ENCODE results near the gene ZDHHC22.

The ZDHHC22 gene

DNA sequence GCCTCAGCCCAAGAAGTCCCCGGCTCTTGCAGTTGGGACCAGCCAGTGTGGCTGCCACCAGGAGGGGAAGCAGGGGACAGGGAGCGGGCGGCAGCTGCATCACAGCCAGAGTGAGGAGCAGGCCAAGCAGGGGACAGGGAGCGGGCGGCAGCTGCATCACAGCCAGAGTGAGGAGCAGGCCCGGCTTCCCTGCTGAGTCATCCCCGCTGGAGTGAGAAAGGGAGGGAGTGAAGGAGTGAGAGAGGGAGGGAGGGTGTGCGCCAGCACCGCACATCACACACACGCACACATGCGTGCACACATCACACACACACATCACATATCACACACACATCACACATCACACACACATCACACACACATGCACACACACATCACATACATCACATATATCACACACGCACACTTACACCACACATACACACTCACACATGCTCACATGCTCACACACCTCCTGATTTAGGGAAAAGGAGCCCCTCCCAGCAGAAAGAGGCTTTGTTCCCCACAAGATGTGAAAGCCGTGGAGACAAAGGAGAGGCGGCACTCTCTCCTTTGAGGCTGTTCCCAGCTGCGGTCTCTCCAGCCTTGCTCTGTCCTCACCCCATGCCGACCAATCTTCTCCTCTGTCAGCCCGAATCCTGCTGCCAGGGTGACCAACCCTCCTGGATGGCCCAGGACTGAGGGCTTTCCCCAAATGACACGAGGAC, 16.7 kb upstream of the ZDHHC22 start:
- H3K4me3 ChIP-seq (ENCODE audit: low read depth, low read length) = no peak overlapping the region

- no peak overlapping the region for H3K4me3 ChIP-seq (ENCODE audit: low read depth, low read length)
Observed at GRCh38 chr14:77157740-77158139, 16.1 kb upstream of the ZDHHC22 start.

- no peak overlapping the region for H3K4me3 ChIP-seq (ENCODE audit: low read depth, low read length)
Observed at GRCh38 chr14:77155083-77155482, 13.5 kb upstream of the ZDHHC22 start.

DNA sequence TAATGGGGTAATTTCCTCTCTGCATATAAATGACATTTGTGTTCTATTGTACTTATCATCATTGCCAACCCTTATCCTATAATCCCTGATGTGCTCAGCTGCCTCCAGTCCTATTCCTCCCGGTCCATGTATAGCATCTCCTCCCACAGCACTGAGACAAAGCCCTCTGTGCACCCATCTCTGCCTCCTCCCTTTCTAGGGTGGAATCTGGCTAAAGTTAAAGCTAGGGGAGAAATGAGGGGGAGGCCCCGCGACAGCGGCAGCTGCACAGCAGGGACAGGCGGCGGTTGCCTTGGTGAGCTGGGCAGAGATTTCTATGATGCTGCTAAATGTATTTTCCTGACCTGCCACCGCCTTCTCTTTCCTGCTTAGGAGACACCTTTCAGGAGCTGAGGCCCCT, 12.8 kb upstream of the ZDHHC22 start:
- H3K4me3 ChIP-seq (ENCODE audit: low read depth, low read length) = no peak overlapping the region

DNA sequence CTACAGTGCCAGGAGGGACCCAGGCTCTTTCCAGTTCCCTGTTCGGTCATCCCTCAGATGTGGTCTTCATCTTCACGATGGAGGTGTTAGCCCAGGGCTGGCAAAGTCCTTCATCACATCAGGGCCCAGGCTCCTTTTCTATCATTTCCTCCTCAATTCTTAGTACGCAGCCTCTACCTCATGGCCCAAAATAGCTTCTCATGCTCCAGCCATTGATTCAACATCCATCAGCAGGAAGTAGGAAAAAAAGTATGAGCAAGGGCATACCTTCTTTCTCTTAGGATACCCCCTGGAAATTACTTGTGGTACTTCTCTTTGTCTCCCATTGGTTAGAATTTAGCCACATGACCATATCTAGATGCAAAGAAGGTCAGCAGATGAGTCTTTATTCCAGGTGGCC, 12.2 kb upstream of the ZDHHC22 start:
- no peak overlapping the region for H3K4me3 ChIP-seq (ENCODE audit: low read depth, low read length)

- no peak overlapping the region for H3K4me3 ChIP-seq (ENCODE audit: low read depth, low read length)
Observed at GRCh38 chr14:77151918-77152588, 10.5 kb upstream of the ZDHHC22 start.

GRCh38 chr14:77151245-77151644, 9.7 kb upstream of the ZDHHC22 start:
- H3K4me3 ChIP-seq (ENCODE audit: low read depth, low read length) = no peak overlapping the region

DNA sequence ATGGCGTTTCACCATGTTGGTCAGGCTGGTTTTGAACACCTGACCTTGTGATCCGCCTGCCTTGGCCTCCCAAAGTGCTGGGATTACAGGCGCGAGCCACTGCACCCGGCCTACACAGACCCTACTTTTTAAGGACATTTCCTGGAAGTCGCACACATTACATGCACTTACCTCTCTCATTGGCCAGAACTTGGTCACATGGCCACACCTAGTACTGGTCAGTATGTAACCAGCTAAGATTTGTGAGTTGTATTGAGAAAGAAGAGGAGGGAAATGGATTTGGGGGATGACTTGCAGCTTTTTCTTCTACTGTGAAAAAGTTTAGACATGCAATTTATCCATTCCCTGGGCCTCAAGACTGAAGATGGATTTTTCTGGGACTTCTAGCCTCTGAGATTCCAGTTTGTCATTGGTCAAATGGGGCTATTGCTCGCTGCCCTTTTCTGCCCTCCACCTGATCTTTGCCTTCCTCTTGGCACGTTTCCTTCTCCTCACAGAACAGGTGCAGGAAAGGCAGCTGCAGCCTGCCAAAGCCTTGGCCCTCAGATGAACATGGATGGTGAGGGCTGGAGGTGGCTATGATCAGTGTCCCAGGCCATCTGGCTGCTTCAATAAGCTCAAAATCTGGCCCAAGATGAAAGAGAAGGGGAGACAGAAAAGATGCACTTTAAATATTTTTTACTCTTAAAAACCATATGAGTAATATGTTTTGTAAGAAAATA, 7.1 kb upstream of the ZDHHC22 start:
- no peak overlapping the region for H3K4me3 ChIP-seq (ENCODE audit: low read depth, low read length)

- no peak overlapping the region for H3K4me3 ChIP-seq (ENCODE audit: low read depth, low read length)
Observed at GRCh38 chr14:77145975-77146740, 4.6 kb upstream of the ZDHHC22 start.

DNA sequence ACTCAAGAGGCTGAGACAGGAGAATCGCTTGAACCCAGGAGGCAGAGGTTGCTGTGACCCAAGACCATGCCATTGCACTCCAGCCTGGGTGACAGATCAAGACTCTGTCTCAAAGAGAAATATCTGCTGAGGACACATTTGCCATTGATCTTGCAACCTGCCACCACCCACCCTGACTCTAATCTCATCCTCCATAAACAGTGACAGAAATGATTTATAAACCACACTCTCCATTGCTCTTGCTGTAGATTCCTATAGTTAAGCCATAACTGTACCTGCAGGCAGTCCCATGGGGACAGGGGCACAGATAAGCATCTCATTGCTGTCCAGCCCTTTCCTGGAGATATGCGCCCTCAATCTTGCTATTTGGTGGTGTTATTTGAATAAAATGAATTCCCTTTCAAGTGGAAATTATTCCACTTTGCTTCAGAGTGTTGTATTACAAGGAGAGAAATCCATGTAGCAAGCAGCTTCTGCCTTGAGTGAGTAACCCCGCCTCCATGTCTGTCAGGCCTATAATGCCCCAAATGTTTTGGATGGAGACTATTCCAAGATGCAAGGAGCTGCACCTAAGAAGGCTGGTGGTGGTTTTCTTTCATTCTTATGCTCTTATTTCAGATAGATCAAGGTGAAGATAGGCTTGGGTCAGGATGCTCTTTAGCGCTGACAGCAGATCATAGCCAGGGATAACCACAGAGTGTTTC, 3.0 kb upstream of the ZDHHC22 start:
- H3K4me3 ChIP-seq (ENCODE audit: low read depth, low read length) = no peak overlapping the region

GRCh38 chr14:77143071-77143470, 1.5 kb upstream of the ZDHHC22 start:
- H3K4me3 ChIP-seq (ENCODE audit: low read depth, low read length) = no peak overlapping the region

DNA sequence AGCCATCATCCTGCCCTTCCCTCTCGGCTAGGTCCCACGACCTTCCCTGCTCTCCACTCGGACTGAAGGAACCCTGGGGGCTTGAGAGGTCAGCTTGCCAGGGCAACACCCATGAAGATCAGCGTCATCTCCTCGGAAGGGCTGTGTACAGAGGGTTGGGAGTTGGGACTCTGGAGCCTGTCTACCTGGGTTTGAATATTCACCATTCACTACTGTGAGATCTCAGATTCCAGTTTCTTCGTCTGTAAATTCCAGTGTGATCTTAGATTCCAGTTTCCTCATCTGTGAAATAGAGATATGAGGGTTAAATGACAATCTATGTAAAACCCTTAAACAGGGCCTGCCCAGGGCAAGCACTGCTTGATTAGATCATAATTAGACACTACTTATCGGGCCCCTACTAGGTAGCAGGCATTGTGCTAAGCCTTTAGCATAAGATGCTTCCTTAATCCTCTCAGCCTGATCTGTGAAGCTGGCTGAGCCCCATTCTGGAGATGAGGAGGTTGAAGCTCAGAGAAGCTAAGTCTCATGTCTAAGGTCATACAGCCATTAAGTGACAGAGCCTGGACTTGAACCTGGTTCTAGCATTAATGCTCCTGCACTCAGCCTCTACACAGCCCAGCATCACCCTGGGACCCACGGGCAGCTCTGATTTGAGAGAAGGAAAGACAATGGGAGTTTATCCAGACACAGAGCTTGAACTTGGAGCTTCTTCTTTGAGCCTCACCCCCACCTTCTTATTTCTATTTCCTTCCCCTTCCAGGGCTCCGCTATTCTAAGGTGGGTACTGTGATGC, 612 bp upstream of the ZDHHC22 start:
- H3K4me3 ChIP-seq (ENCODE audit: low read depth, low read length) = peak overlapping the region; percentile 78

- peak overlapping the region; percentile 78 for H3K4me3 ChIP-seq (ENCODE audit: low read depth, low read length)
Observed at GRCh38 chr14:77140359-77141213, 1.0 kb downstream of the ZDHHC22 start.

GRCh38 chr14:77139540-77140358, 1.8 kb downstream of the ZDHHC22 start:
- H3K4me3 ChIP-seq (ENCODE audit: low read depth, low read length) = peak overlapping the region; percentile 78

- H3K4me3 ChIP-seq (ENCODE audit: low read depth, low read length) = no peak overlapping the region
Observed at GRCh38 chr14:77139022-77139421, 2.6 kb downstream of the ZDHHC22 start.

DNA sequence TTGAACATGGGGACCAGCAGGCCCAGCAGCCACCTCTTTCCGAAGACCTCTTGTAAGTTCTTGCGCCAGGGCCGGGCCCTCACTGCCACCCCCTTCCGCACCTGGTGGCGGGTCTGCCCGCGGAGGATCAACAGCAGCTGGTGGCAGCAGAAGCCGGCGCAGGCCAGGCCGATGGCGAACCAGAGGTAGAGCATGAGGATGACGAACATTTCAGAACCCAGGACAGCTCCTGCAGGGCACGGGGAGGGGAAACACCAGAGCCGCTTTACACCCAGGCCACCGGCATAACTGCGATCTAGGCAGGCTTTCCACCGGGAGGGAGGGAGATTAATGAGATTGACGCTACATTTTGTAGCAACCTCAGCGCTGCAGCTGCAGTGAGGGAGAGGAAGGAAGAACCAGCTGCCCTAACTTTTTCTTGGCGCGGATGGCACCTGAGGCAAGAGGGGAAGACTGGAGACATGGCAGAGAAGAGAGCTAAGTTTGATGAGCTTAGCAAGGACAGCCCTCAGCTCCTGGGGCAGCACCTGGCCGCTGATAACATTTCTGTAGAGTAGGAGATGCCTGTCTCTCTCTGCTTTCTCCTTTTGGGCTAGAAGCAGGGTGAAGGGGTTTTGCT, 7.8 kb downstream of the ZDHHC22 start:
- H3K4me3 ChIP-seq (ENCODE audit: low read depth, low read length) = no peak overlapping the region

DNA sequence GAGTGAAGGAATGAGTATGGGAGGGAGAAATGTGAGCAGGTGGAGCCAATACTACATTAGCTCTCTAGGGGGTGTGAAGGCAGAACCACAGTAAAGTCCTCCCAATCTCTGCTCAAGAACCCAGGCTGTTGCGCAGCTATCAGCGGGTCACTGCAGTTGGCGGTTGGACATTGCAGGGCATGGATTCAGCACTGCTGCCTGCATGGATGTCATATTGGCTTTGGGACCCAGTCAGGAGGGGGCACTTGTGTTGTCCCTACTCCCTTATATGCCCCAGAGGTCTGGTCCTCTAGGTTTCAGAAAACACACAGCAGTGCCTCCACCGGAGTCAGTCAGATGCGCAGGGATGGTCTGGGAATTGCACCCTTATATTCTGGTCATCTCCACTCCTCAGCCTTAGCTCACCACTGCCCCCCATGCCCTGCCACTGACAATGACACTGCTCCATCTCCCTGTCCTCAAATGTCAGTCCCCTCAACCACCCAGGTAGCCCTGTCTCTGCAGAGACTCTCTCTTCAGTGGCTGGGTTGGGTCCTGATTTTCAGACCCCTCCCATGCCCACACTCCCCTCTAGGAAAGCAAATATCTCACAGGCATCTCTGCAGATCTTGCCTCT, 9.6 kb downstream of the ZDHHC22 start:
- no peak overlapping the region for H3K4me3 ChIP-seq (ENCODE audit: low read depth, low read length)
